GM18511 (cell line): ENCODE data around the gene MRPL48.
"Not testable (repeated sequence)": the region's sequence is repeated elsewhere in the genome, so short reads cannot be mapped to it uniquely, and the experiment has no call there.

ENCODE experiments used
- ATAC-seq: cut with Tn5 transposase; IDR thresholded peaks from one replicate; pipeline ENCODE4 v1.9.1; 2021; ENCODE audit warnings: mild to moderate bottlenecking, moderate library complexity; ENCODE audit not compliant: unreplicated experiment

Gene MRPL48

DNA sequence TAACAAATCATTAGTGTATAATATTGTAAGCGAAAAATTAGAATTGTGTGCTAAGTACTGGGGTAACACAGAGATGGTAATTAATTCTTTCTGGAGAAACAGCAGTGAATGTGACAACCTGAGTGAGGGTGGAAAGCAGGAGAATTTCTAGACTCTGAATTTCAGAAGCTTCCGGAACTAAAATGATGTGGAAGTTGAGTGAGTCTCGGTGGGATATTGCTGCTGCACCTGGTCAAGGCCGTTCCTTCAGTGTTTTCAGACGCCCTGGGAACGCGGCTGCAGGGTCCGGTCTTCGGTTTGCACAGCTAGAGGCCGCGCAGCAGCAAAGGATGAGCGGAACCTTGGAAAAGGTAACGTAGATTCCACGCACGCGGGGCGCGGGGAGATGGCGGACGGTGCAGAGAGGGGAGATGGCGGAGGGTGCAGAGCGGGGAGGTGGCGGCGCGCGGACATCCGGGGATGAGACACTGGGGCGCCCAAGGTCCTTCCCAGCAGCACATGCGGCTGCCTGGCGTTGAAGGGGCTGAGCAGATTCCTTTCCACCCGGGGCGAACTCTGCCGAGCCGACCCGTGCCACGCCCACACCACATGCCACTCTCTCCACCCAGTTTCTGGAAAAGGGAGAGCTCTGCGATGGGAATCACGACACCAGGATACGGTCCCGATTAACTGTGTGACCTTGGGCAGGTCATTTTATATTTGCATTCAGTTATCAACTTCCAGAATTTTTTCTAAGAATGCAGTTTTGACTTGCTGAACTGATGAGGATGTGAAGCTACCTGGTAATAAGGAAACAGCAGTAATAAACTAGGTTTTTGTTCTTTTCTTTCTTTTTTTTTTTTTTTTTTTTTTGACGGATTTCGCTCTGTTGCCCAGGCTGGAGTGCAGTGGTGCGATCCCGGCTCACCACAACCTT, at the start of gene MRPL48:
Gene MRPL48 (plus strand): TSS at position 232 of the 916 bp plus-strand sequence. CDS start 98 bp downstream, at position 330.
- peak; percentile 98 for ATAC-seq

DNA sequence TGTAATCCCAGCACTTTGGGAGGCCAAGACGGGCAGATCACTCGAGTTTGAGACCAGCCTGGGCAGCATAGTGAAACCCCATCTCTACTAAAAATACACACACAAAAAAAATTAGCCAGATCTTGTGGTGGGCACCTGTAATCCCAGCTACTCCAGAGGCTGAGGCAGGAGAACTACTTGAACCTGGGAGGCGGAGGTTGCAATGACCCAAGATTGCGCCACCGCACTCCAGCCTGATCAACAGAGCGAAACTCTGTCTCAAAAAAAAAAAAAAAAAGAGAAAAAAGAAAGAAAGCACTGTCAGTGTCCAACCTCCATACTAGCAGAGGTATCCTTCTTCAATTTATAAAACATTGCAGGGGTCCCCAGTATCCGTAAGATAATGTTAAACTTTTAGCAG, 44.6 kb upstream of the MRPL48 start:
- no peak for ATAC-seq

- no peak for ATAC-seq
These were observed 41.0 kb upstream of the MRPL48 start for GRCh38 chr11:73746701-73747100.

DNA sequence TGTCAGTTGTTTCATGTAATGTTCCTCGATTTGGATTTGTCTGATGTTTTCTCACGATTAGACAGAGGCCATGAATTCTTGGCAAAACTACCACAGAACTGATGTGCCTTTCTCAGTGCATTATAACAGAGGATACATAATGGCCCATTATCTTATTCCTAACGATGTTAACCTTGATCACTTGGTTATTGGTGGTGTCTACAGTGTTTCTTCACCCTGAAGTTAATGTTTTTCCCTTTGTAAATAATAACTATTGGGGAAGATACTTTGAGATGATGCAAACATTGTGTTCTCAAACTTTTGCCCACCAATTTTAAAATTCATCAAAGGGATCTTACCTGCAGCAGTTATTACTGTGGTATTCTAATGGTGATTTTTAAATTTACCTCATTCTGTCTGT, 39.9 kb upstream of the MRPL48 start:
- ATAC-seq, result no peak

DNA sequence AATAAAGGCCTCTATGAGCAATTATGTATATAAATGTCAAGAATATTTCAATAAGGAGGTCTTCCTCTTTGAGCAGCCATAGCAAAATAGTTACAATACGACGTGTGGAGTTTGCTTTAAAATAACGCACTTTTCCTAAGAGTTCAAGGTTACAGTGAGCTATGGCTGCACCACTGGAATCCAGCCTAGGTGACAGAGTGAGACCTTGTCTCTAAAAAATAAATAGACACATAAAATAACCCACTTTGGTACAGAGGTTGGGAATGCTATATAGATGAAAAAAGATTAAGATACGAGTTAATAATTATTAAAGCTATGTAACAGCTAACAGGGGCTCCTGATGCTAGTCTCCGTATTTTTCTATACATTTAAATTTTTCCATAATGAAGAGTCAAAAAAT, 39.4 kb upstream of the MRPL48 start:
- ATAC-seq, result no peak

DNA sequence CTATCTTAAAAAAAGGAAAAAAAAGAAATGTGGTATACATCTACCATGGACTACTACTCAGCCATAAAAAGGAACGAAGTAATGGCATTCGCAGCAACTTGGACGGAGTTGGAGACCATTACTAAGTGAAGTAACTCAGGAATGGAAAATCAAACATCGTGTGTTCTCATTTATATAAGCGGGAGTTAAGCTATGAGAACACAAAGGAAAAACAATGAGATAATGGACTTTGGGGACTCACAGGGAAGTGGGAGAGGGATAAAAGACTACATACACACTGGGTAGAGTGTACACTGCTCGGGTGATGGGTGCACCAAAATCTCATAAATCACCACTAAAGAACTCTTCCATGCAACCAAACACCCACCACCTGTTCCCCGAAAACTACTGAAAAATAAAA, 38.6 kb upstream of the MRPL48 start:
- no peak for ATAC-seq

GRCh38 chr11:73750228-73750627, 37.4 kb upstream of the MRPL48 start:
- no peak for ATAC-seq

DNA sequence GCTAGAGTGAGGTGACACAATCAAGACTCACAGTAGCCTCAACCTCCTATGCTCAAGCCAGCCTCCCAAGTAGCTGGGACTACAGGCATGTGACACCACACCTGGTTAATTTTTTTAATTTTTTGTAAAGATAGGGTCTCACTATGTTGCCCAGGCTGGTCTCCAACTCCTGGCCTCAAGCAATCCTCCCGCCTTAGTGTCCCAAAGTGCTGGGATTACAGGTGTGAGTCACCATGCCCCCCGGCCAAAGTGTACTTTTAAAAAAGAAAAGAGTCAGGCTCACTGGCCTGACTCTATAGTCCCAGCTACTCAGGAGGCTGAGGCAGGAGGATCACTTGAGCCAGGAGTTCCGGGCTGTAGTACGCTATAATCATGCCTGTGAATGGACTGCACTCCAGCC, 36.8 kb upstream of the MRPL48 start:
- not testable (repeated sequence) for ATAC-seq

DNA sequence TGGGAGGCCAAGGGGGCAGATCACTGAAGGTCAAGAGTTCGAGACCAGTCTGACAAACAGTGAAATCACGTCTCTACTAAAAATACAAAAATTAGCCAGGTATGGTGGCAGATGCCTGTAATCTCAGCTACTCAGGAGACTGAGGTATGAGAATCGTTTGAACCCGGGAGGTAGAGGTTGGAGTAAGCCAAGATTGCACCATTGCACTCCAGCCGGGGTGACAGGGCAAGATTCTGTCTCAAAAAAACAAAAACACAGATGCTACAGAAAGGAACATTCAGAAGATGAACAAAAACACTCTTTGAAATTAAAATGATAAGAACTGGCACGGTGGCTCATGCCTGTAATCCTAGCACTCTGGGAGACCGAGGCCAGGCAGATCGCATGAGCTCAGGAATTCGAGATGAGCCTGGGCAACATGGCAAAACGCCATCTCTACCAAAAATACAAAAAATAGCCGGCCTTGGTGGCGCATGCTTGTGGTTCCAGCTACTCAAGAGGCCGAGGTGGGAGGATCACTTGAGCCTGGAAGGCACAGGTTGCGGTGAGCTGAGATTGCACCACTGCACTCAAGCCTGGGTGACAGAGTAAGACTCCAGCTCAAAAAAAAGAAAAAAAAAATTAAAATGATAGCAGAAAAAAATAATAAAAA, 35.3 kb upstream of the MRPL48 start:
- ATAC-seq, result no peak

DNA sequence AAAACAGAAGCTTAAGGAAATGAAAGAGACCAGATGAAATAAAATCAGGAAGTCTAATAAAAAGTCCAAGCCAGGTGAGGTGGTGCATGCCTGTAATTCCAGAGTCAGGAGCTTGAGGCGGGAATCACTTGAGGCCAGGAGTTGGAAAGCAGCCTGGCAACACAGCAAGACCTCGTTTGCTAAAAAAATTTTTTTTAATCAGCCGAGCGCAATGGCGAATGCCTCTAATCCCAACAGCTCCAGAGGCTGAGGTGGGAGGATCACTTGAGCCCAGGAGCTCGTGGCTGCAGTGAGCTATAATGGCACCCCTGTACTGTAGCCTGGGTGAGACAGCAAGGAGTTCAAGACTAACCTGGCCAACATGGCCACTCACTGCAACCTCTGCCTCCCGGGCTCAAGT, 34.8 kb upstream of the MRPL48 start:
- ATAC-seq, result no peak

DNA sequence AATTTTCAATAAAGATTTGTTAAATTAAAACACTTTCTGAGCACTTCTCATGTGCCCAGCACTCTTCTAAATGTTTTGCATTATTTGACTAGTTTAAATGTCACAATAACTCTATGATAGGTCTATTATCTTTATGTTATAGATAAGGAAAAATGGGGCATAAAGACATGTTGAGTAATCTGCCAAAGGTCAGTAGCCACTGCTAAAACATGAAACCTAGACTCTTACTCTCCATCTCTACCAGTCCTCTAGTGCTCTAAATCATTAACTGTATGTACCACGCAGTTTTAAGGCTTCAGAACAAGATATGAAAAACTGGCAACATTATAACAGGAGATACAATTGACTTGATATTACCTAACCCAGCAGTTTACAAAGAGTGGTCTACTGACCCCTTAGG, 33.7 kb upstream of the MRPL48 start:
- ATAC-seq, result no peak

- no peak for ATAC-seq
These were observed 32.0 kb upstream of the MRPL48 start for GRCh38 chr11:73755670-73756069.

DNA sequence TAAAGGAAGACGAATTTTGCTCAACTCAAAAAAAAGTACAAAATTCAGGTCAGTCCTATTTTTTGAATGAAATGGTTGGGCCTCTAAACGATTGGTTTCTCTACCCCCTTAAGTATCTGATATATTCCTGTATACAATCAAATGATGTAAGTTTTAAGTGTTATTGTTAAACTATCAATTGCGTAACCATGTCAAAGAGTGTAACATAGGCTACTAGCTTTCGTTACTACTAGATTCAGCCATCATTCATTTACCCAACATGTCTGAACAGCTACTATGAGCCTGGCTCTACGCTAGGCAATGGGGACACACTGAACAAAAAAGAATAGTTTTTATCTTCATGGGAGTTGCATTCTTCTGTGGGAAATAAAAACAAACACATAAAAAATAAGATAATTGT, 30.1 kb upstream of the MRPL48 start:
- no peak for ATAC-seq

DNA sequence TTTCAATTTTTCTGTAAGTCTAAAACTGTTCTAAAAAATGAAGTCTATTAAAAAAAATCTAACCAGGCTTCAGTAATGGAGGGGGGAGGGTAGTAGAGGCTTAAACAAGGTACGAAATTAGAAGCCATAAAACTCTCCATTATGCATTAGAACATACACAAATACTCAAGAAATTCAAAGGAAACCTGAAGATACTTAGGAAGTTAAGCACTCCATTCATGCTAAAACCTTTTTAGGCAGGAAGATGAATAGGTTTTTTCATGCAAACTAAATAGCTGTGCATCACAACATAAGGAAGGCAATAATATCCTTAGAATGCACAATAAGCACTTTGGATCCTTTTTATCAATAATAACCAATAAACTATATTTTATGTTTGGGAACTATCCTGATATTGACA, 29.2 kb upstream of the MRPL48 start:
- ATAC-seq, result no peak

GRCh38 chr11:73759610-73760134, 28.0 kb upstream of the MRPL48 start:
- no peak for ATAC-seq

- peak; percentile 2 for ATAC-seq
These were observed 27.5 kb upstream of the MRPL48 start for GRCh38 chr11:73760135-73760678.

DNA sequence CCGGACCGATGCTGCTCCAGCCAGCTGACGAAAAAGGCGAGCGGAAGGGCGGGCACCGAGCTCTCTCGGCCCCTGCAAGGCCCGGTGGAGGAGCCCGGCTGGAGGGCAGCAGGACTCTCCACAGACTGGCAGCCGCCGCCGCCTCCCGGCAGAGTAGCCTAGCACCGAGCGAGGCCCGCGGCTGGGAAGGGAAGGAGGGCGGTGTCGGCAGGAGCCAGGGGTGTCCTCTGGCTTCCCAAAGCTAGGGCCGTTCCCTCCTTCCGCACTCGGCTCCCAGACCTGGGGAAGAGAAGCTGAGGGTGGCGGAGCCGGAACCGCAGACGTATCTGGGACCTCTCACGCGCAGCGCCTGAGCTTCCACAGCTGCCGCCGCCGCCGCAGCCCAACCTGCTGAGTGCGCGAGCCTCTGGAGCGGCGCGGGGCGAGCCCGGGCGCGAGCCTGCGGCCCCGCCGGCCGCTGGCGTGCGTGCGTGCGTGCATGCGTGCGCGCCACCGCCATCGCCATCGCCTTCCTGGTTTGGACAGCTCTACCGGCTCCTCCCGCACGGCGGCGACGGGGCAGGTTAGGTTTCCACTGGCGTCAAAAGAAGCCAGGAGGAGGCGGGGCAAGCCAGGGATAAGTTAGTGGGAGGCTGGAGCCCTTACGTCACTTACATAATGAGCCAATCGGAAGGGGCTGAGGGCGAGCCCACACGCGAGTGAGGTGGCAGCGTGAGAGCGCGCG, 26.8 kb upstream of the MRPL48 start, which contains the start of gene RAB6A:
Gene RAB6A (minus strand): TSS at position 396 of the 724 bp plus-strand sequence. CDS start 439 bp downstream, outside the sequence.
- peak; percentile 94 for ATAC-seq

DNA sequence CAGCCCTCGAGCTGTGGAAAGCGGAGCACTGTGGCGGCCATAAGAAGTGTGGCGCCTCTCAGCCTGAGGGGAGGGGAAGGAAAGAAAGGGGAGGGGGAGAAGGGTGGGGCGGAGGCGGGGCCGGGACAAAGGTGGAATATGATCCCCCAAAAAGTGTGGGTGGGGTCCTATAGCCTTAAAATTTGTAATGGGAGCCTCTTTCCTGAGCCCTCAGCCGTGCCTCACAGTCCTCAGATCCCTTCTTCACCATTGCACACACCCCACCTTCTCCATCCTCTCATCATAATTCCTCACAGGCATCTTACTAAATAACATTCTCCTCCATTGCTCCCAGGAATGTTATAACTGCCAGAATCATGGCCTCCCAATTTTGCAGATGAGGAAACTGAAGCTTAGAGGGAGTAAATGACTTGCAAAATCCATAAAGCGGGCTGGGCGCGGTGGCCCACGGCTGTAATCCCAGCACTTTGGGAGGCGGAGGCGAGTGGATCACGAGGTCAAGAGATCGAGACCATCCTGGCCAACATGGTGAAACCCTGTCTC, 26.2 kb upstream of the MRPL48 start:
- ATAC-seq, result peak; percentile 9

GRCh38 chr11:73762732-73763131, 24.9 kb upstream of the MRPL48 start:
- ATAC-seq, result no peak

- ATAC-seq, result no peak
These were observed 20.9 kb upstream of the MRPL48 start for GRCh38 chr11:73766763-73767162.

DNA sequence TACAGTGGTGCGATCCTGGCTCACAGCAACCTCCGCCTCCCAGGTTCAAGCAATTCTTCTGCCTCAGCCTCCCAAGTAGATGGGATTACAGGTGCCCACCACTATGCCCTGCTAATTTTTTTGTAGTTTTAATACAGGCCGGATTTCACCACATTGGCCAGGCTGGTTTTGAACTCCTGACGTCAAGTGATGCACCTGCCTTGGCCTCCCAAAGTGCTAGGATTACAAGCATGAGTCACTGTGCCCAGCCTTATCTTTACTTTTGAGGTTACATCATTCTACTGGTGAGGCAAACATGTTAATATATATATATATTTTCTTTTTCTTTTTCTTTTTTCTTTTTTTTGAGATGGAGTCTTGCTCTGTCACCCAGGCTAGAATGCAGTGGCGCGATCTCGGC, 16.9 kb upstream of the MRPL48 start:
- not testable (repeated sequence) for ATAC-seq
